Kidney (tissue), 14 donors: ENCODE data around the gene CPEB3. TPM values are rescaled to one million over a fixed set of nuclear protein-coding genes. Genes with fewer than 3 reads are reported as not detected.

Experiments
- DNase-seq, 5 donors: peaks; one replicate each; pipeline ENCODE4 v3.0.0-alpha.2; 2013 to 2020
- FAIRE-seq: peaks from 2 replicates; lab custom pipeline; 2012; peaks lifted over from hg19 to GRCh38; lab: Jason Lieb, UNC
- H3K27ac ChIP-seq, 2 donors: one replicate each; pipeline ENCODE4 v1.7.0; 2013; ENCODE audit warnings: low read depth in 2 of 2, low read length in 2 of 2, inconsistent platforms in 1 of 2
- H3K27me3 ChIP-seq: one replicate; pipeline ENCODE4 v1.7.1; 2013; ENCODE audit warnings: low read length, inconsistent platforms; ENCODE audit not compliant: control insufficient read depth, insufficient read depth
- H3K36me3 ChIP-seq, 3 donors: one replicate each; pipeline versions ENCODE4 v1.7.0 to v1.7.1; 2013; ENCODE audit warnings: low read length in 3 of 3, control low read depth in 1 of 3, inconsistent platforms in 1 of 3; ENCODE audit not compliant: insufficient read depth in 3 of 3, control insufficient read depth in 2 of 3
- H3K4me1 ChIP-seq, 3 donors: one replicate each; pipeline versions ENCODE4 v1.7.0 to v1.7.1; 2013; ENCODE audit warnings: low read length in 3 of 3, inconsistent platforms in 1 of 3, low read depth in 1 of 3; ENCODE audit not compliant: control insufficient read depth in 2 of 3, insufficient read depth in 2 of 3
- H3K4me3 ChIP-seq, 3 donors: one replicate each; pipeline versions ENCODE4 v1.7.0 to v1.8.1; 2013; ENCODE audit warnings: low read length in 3 of 3, control low read depth in 1 of 3, inconsistent platforms in 1 of 3
- H3K9ac ChIP-seq, 3 donors: one replicate each; pipeline versions ENCODE4 v1.7.0 to v1.7.1; 2013; ENCODE audit warnings: low read length in 3 of 3, control low read depth in 1 of 3, inconsistent platforms in 1 of 3
- H3K9me3 ChIP-seq, 3 donors: one replicate each; pipeline versions ENCODE4 v1.7.0 to v1.7.1; 2013; ENCODE audit warnings: low read length in 3 of 3, control low read depth in 1 of 3, inconsistent platforms in 1 of 3; ENCODE audit not compliant: control insufficient read depth in 2 of 3, insufficient read depth in 1 of 3
- CTCF ChIP-seq: IDR thresholded peaks from 3 replicates; pipeline ENCODE4 v1.5.1; 2012; ENCODE audit warnings: mild to moderate bottlenecking, moderate library complexity, borderline replicate concordance; ENCODE audit not compliant: insufficient read depth; ENCODE audit errors: extremely low read depth
- intact Hi-C: fragments of 100-400 bp; cut with DNase I; formaldehyde crosslinking; loops from one replicate; pipeline ENCODE4 v1.11.1; 2022
- polyA plus RNA-seq: library from polyadenylated mRNA; stranded (reverse); fragments of 350-450 nt; fragmentation: Illumina TruSeq; extraction: RNeasy Lipid Tissue Mini Kit (QIAGEN cat#74804); gene quantifications from one replicate; pipeline ENCODE4 v1.2.3, GENCODE V29; 2014; ENCODE audit warnings: low read depth, low replicate concordance; ENCODE audit not compliant: insufficient read depth
- total RNA-seq: library from RNA; stranded (reverse); fragmentation: NEBNext Ultra II Directional; extraction: Animal tissue kit (Norgen Biotek cat#: 25700); gene quantifications from one replicate; pipeline ENCODE4 v1.2.1, GENCODE V29; 2021
- donor health status: control.
- donor health status: control.
- donor health status: control.
- donor health status: control.
- donor health status: control.
- donor health status: DM: yes; HTN: yes; CAD: no.
- donor health status: Normal renal cell carcinoma (clear cell type).

The CPEB3 gene
- total and polyA plus RNA-seq, 2 donors from 2014 or later = 2.3 to 7.4 TPM

DNA sequence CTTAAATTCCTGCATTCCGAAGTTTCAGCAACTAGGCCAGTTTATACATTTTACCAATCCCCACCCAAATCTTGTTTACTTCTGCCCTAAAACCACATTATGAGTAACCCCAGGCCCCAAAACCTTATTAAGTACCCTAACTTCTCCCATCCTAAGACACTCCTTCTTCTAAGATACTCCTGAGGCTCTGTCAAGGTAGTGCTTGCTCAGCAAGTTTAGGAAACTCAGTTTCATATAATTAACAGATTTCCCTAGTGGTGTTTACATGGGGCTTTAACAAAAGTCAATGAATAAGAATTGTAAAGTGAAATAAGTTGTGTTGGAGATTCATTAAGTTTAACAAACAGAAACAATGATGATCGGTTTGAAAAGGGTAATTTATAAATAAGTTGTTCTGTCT, 77.8 kb downstream of the CPEB3 start:
- intact Hi-C loops = no loop called here
- FAIRE-seq (no peak), DNase-seq (no peak)
- Histone ChIP-seq H3K4me1 (peaks cover 0 to 2% (median 0%) of the 10 kb centered on the region in 3 donors), H3K36me3 (peaks cover 0 to 4% (median 0%) of the 10 kb centered on the region in 3 donors), H3K4me3 (no peak overlapping the region), H3K27ac (no peak overlapping the region), H3K9me3 (no peaks in the 10 kb centered on the region), H3K27me3 (no peaks in the 10 kb centered on the region), H3K9ac (no peak overlapping the region)
- no peak for TF ChIP-seq CTCF

- Histone ChIP-seq H3K27ac (no peak overlapping the region), H3K27me3 (no peaks in the 10 kb centered on the region), H3K4me1 (peaks cover 0 to 2% (median 0%) of the 10 kb centered on the region in 3 donors), H3K4me3 (no peak overlapping the region), H3K36me3 (no peaks in the 10 kb centered on the region), H3K9me3 (no peaks in the 10 kb centered on the region), H3K9ac (no peak overlapping the region)
- no peak for FAIRE-seq
- intact Hi-C loops = no loop called here
- no peak for DNase-seq
- TF ChIP-seq CTCF = no peak
Measured at GRCh38 chr10:92208736-92209135, 82.1 kb downstream of the CPEB3 start.

DNA sequence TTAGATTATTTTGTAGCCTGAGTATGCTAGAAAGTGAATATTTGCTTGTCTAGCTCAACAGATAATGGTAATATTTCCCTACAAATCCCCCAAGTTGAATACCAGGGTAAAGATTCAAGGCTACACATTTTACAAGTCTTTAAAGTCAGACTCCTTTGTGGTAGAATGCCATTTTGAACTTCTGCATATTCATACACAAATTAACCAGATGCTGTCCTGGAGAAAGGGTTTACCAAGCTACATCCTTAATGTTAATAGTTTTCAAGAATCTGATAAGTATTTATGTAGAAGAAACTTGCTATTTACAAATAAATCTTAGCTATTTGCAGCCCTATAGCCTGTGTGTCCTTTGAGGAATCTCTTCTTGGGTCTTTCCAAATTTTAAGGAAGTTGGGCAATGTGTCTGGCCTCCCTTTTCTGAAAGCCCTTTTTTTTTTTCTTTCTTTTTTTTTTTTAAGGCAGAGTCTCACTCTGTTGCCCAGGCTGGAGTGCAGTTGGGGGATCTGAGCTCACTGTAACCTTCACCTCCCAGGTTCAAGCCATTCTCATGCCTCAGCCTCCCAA, 82.6 kb downstream of the CPEB3 start:
- intact Hi-C loops = no loop called here
- Histone ChIP-seq H3K9me3 (no peaks in the 10 kb centered on the region), H3K4me1 (peaks cover 0 to 2% (median 0%) of the 10 kb centered on the region in 3 donors), H3K9ac (no peak overlapping the region), H3K36me3 (no peaks in the 10 kb centered on the region), H3K27ac (no peak overlapping the region), H3K4me3 (no peak overlapping the region), H3K27me3 (no peaks in the 10 kb centered on the region)
- no peak for FAIRE-seq
- DNase-seq = no peak
- no peak for TF ChIP-seq CTCF

- no peaks in the 10 kb centered on the region for H3K27me3 ChIP-seq
- DNase-seq (no peak), FAIRE-seq (no peak)
- intact Hi-C loops = no loop called here
- H3K9ac ChIP-seq = no peak overlapping the region
- H3K9me3 ChIP-seq = no peaks in the 10 kb centered on the region
- peaks cover 0 to 2% (median 0%) of the 10 kb centered on the region in 3 donors for H3K4me1 ChIP-seq
- no peak overlapping the region for H3K4me3 ChIP-seq
- no peak overlapping the region for H3K27ac ChIP-seq
- H3K36me3 ChIP-seq = no peaks in the 10 kb centered on the region
- no peak for TF ChIP-seq CTCF
Measured at GRCh38 chr10:92207061-92207460, 83.8 kb downstream of the CPEB3 start.
